SKM-1 treated with dmso at 0.1 percent for 144 hours (cell line): ENCODE data around the gene TIMM17A.

Experiments
- DNase-seq: peaks from one replicate; lab custom pipeline; 2025; ENCODE audit not compliant: unreplicated experiment; lab: John Stamatoyannopoulos, UW

The TIMM17A gene

GRCh38 chr1:201955009-201955728, at the start of gene TIMM17A:
Gene TIMM17A (plus strand): TSS chr1:201955503. CDS start chr1:201955527, 24 bp downstream.
- DNase-seq = peak; percentile 100

GRCh38 chr1:201906336-201906735, 49.0 kb upstream of the TIMM17A start:
- DNase-seq = no peak

GRCh38 chr1:201907621-201908020, 47.7 kb upstream of the TIMM17A start:
- no peak for DNase-seq

GRCh38 chr1:201911826-201912571, 43.3 kb upstream of the TIMM17A start:
- DNase-seq = no peak

GRCh38 chr1:201912832-201913231, 42.5 kb upstream of the TIMM17A start:
- DNase-seq = no peak

- DNase-seq = no peak
Observed at GRCh38 chr1:201914456-201915235, 40.7 kb upstream of the TIMM17A start.

- no peak for DNase-seq
Observed at GRCh38 chr1:201916649-201917249, 38.6 kb upstream of the TIMM17A start.

GRCh38 chr1:201917362-201918033, 37.8 kb upstream of the TIMM17A start:
- DNase-seq = no peak

- no peak for DNase-seq
Observed at GRCh38 chr1:201918343-201918742, 37.0 kb upstream of the TIMM17A start.

GRCh38 chr1:201921952-201922558, 33.2 kb upstream of the TIMM17A start:
- DNase-seq = no peak

- no peak for DNase-seq
Observed at GRCh38 chr1:201925301-201925567, 30.1 kb upstream of the TIMM17A start.

- no peak for DNase-seq
Observed at GRCh38 chr1:201925981-201926645, 29.2 kb upstream of the TIMM17A start.

- DNase-seq = no peak
Observed at GRCh38 chr1:201928266-201928665, 27.0 kb upstream of the TIMM17A start.

- DNase-seq = no peak
Observed at GRCh38 chr1:201930137-201930536, 25.2 kb upstream of the TIMM17A start.

GRCh38 chr1:201930803-201931202, 24.5 kb upstream of the TIMM17A start:
- no peak for DNase-seq

GRCh38 chr1:201933840-201934430, 21.4 kb upstream of the TIMM17A start:
- DNase-seq = no peak

GRCh38 chr1:201937624-201938213, 17.6 kb upstream of the TIMM17A start:
- no peak for DNase-seq

- no peak for DNase-seq
Observed at GRCh38 chr1:201938440-201939035, 16.8 kb upstream of the TIMM17A start.

- DNase-seq = no peak
Observed at GRCh38 chr1:201939148-201939547, 16.2 kb upstream of the TIMM17A start.
